NCI-H510A (cell line): Measurements from ENCODE around the gene SMARCE1.

Experiments
- DNase-seq: peaks from one replicate; lab custom pipeline; 2025; lab: John Stamatoyannopoulos, UW

SMARCE1 gene

DNA sequence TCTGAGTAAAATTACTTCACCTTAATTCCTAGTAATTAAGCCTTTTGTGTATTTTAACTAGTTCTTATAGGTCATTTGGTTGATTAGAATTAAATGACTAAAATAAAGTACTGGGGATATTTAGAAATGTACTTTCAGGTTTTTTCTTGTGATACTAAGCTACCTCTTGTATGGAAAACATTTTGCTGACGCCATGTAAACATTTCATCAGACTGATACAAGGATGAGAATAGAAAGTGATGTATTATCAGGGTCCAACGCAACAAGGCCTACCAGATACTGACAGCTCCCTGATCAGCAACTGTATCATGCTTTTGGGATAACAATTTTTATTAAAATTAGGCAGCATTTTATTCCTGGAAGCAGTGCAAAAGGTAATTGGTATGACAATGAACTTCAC, 1.7 kb downstream of the SMARCE1 start:
- DNase-seq, result no peak

DNA sequence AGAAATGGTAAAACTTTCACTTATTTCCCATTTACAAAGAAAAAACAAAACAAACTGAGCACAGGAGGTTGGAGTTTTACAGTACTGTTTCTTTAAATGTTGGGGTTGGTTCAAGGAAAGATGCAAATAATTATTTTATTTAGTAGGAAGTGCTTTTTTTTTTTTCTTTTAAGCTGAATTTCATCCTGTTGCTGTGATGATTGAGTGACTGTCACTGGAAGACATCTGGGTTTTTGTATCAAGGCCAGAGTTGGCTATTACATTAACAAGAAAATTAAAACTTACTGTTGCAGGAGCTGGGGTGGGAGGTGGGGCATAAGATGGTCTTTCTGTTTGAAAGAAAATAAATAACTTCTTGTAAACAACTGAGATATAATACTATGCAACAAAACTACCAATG, 2.3 kb downstream of the SMARCE1 start:
- DNase-seq, result no peak

DNA sequence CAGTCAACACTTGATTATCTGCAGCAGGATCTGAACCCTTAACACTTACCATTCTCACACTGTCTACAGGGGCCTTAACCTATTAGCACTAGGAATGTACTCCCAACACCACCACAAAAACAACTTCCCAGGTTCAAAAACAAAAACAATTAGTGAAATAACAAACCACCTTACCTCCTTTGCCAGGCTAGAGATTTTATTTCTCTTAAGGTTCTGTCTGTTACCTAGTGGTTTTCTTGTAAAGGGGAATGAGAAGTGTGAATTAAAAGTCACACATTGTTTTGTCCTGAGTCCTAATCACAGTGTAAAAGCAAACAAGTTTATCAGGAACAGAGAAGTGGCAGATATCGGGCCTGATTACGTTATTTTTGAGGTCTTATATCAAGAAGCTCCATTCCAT, 9.7 kb downstream of the SMARCE1 start:
- DNase-seq, result no peak

DNA sequence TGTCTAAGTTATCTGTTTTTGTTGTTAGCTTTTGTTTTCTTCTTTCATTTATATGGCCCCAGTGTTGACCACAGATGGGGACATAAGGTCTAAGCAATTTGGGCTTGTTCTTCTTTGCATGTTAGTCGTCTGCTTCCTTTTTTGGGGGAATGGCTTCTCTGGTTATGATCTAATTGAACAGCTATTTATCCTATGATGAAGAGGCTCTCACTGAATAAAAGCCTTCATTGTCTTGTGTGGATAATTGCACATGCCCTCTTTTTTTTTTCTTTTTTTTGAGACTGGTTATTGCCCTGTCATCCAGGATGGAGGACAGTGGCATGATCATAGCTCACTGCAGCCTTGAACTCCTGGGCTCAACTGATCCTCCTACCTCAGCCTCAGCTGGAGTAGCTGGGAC, 13.7 kb downstream of the SMARCE1 start:
- no peak for DNase-seq

DNA sequence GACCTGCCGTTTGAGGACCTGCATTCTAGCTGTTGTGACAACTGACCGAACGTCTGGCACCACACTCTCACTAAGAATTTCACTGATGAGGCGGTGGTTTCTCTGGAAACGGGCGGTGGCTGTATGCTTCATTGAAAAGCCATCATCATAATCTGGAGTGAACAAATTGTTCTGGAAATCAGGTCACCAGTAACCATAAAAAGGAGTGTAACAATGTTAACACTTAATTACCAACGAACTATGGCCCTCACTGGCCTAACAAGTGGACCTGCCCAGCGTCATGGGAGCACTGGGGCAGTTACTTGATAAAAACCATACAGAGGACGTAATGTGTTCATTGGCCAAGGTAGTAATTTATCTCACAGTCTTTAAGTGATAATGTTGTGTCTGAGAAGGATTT, 15.4 kb downstream of the SMARCE1 start:
- no peak for DNase-seq

DNA sequence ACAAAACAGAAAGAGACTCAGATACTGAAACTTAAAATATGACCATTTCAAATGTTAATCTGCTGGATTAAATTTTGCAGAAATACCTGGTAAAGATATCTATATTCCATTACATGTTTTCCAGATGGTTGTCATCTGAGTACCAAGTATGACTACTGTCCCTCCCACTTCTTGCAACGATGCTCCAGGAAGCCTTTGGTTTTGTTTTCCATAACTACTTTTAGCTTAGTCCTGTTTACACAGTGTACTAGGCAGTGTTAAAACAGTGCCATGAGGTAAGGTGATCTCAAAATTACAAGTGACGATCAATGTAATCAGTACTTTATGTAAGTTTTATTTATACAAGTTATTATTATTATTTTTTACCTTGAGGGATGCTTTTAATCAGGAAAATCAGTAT, 17.8 kb downstream of the SMARCE1 start:
- DNase-seq, result no peak

DNA sequence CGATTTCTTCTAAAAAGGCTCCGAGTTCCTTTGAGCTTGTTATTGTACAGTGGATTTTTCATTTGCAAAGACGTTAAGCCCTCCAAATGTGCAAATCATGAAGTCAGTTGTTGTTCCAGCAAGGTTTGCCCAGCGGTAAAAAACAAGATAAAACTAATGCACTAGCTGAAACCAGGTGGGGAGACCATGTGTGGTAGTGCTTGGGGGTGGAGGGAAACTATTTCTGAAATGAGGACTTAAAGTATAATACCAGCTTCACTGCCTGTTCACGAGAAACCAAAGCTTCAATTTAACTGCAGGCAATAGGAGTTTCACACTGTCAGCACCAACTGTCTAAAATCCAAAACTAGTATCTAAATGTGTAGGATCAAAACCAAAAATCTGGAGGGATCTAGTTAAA, 22.3 kb downstream of the SMARCE1 start:
- DNase-seq, result no peak

DNA sequence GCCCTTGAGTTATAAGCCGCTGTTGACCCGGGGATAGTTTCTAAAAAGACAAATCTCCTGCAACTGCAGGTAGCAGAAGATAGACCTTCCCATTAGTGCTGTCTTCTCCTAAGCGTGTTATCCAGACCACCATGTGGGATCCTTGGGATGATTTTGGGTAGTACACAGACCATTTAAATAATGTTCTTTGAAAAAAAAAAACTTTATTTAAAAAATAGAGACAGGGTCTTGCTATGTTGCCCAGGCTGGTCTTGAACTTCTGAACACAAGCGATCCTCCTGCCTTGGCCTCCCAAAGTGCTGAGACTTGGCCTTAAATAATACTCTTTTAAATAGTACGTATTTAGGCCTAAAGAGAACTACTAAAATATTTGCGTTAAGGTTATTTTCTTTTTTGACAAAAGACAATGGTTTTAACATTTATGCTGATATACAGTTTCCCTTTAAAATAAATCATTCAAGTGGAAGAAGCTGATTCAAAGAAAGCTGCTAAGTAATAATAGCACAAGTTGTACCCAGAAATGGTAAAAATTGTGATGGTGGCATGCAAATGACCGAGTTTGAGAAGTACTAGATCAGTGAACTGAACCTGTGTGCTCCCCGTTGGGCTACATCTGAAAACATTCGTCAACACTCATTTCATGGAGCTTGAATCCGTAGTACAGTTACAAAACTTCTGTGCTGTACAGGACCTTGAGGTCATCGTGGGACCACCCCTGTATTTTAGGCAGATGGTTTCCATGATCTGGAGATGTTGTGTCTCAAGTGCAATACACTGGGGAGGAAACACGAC, 24.0 kb downstream of the SMARCE1 start:
- DNase-seq, result no peak

DNA sequence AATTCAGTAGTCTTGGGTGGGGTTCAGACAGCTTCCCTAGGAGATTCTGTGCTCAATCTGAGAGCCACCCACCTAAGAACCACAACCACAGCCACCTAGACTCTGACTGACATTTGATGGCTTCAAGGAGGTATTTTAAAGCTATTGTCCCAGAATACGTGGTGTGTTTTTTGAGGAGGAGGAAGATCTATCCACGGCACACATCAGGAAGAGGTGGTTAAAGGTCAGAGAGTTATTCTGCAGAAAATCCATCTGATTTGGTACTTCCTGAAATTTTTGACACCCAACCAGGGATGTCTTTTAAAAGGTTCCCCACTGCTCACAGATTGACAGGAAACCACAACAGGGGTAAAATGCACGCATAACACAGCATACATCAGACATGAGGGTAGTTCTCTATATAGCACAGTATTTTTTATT, 25.1 kb downstream of the SMARCE1 start:
- no peak for DNase-seq

DNA sequence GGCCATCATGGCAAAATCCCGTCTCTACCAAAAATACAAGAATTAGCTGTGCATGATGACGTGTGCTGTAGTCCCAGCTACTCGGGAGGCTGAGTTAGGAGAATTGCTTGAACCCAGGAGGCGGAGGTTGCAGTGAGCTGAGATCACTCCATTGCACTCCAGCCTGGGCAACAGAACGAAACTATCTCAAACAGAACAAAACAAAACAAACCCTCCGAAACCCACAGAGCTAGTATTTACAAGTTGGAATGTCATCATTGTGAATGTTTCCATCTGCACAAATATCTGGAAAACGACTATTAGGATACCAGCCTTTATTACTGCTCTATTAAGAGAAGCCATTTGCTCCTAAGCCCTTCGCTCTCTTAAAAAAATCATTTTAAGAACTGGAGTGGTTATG, 26.0 kb downstream of the SMARCE1 start:
- no peak for DNase-seq

DNA sequence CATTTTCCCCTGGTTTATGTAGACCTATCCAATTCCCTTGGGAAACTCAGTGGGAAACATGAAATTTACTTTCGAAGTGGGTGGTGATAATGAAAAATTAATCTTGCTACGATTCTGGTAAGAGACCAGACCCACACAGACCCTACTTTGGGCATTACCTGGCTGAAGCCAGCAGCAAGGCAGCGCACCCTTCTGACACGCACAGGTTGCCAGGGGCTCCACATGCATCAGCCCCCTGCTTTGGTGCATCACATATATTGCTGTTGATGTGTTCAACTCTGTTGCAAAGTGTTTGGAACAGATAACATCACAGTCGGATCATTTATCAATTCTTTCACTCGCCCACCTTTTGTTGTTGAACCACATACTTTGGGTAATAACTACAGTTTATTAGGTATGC, 26.6 kb downstream of the SMARCE1 start:
- DNase-seq, result no peak

DNA sequence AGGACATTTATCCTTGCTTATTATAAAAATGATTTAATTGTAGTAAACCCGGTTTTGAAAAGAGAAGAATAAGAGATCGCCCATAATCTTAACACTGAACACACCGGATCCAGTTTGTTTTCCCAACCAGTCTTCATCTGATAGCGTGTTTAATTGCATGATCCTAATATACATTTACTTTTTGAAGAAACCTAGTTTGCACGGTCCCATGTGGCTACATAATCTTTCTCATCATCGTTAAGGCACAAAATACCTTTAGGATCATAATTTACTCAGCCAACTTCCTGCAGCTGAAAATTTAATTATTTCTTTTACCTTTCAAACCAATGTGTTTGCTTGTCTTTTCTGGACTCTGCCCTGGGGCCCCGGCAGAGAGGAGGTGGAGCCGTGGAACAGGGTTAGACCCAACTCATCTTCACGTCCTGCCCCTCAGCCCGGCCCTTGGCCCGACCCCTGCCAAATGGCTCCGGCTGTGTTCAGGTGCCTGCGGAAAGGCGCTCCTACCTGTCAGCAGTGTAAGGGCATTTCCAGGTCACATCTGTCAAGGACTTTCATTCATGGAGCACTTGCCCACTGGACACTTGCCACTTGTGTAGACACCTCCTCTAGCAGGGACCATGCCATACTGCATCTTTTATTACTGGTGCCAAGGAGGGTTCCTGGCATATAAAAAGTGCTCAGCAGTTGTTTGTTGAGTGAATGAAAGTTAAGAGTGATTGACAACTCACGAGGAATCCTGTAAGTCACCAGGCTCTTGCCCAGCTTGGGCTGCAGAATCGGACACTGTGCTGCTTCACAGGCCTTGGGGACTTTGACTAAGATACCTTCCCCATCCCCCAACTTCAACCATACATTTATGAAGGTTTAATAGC, 28.6 kb downstream of the SMARCE1 start:
- no peak for DNase-seq

DNA sequence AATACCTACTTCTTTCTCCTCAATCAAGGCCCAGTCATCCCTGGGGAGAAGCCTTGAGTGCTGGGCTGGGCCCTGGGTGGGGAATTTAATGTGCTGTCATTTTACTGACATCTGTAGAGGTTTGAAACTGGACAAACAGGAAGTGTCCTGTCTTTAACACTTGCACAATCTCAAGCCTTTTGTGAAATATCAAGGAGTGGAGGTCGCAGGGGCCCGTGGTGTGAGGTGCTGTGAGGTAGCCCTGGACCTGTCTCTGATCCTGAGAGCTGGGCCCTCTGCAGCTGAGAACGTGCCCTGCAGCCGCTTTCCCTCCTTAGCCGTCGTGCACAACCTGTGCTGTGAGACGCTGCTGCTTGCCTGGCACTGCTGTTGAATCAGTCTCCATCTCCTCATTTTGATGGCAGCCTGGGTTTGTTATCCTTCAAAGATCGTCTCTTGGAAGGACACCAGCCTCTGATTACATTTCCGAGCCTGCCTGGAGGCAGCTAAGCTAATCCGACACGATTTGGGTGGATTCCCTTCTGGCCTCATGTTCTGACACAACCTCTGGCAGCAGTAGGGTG, 29.9 kb downstream of the SMARCE1 start:
- no peak for DNase-seq

DNA sequence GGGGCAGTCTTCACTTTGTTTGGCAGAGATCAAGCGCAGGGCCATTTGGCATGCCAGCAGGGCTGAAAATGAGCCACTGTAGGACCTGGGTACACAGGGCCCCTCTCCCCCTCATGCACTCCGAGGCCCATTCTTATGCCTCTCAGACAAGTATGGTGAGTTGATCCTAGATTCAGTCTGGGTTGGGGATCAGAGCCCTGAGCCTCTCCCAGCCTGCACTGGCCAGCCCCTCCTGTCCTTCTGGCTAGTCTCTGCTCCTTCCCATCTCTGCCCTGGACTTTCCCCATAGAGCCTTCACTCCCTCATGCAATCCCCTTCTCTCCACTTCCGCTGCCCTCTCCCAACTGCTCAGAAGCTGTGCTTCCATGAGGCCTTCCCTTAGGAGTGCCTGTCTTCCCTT, 31.0 kb downstream of the SMARCE1 start:
- DNase-seq, result no peak

DNA sequence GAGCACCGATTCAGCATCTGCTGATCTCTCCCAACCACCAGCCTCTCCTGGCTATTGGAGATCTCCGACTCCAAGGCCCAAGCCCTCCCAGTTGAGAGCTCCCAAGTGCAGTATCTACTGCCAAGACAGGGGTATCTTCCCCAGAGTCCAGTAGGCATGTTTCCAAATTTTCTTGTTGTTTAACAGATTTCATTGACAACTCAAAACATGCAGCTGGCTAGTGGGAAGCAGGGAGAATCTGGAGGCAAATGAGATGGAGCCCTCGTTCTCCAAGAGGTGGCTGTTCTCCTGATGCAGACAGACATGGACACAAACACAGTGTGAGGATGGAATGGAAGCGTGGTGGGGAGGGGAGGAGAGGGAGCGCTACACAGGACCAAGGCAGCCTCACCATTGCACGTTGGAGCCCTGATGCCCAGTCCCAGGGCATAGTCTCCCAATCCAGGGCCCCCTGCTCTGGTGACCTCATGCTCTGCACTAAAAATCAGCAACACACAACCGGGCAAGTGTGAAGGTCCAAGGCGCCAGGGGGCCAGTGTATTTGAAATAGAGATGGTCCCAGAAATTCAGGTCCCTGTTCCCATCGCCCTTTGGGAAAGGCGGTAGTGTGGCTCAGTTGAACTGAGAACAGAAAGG, 31.7 kb downstream of the SMARCE1 start:
- DNase-seq, result no peak

DNA sequence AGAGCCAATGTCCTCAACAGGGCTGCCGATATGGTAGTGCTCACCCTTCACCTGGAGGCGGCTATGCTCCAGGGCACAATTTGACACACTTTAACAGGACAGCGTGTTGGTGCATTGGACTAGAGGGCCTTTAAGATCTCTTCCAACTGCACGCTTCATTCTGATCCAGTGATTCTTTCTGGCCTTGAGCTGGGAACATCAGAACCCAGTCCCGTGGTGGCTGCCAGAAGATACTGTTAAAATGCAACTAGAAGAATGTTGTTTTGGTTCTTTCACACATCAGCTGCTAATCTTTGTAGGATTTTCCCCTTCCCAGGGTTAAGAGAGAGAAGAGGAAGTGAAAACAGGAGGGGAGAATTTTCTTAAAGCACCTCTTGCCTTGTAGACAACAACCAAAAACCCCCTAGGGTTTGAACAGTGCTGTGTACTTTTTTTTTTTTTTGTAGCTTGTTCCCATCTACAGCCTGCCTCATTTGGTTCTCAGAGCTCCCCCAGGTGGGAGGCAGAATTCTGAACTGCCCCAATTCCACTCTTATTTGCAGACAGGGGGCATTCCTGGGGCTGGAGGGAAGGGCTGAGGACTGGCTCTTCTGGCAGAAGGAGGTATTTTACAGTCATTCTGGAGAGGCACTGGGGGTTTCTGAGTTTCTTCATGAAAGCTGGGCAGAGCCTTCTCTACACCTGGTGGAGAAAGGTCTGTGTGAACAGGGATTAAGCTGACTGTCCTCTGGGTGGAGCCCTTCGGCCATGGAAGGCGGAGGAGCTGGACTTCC, 32.4 kb downstream of the SMARCE1 start:
- peak; percentile 48 for DNase-seq

DNA sequence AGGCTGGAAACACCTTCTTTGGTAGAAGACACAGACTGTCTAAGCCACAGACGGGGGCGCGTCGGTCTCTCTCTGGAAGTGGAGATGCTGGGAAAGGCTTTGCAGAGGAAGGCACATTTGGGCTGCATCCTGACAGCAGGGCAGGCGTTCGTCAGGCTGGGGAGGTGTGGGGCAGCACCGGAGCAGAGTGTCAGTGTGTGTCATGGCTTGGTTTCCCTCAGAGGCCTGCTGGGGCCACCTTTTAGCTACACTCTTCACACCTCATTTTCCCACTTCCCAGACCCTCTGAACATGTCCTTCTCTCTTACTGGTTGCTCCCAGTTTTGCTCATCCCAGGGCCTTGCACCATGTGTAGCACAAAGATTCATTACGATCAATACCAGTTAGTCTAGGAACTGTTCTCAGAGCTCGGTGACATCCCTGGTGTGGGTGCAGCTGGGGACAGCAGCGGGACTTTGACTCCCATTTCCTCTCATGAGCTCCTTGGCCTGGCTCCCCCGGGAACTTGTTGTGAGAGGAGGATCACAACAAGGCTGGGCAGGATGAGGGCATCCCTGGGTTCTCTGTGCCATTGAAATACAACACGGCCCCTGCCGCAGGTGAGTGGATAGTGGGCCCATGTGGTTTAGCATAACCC, 33.1 kb downstream of the SMARCE1 start:
- DNase-seq, result no peak

DNA sequence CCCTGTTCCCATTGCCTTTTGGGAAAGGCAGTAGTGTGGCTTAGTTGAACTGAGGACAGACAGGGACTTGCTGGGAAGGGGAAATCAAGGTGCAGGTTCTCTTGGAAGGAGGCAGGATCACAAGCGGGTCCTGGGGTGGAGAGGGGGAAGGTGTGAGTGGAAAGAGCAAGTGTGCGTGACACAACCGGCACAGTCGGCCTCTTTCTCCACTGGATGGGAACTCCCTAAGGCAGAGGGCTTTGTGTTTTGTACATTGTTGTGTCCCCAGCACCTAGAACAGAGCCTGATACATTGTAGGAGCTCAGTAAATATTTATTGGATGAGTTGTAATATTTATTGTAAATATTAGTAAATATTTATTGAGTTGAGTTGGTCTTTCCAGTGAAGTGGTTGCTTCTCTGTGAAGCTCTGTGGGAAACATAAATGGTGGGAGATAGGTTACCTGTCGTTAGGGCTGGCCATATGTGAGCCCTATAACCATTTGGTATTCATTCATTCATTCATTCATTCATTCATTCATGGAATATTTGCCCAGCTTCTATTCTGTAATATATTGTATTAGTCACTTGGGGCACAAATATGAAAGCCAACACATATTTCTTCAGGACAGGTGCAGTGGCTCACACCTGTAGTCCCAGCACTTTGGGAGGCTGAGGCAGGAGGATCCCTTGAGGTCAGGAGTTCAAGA, 34.0 kb downstream of the SMARCE1 start:
- DNase-seq, result no peak

DNA sequence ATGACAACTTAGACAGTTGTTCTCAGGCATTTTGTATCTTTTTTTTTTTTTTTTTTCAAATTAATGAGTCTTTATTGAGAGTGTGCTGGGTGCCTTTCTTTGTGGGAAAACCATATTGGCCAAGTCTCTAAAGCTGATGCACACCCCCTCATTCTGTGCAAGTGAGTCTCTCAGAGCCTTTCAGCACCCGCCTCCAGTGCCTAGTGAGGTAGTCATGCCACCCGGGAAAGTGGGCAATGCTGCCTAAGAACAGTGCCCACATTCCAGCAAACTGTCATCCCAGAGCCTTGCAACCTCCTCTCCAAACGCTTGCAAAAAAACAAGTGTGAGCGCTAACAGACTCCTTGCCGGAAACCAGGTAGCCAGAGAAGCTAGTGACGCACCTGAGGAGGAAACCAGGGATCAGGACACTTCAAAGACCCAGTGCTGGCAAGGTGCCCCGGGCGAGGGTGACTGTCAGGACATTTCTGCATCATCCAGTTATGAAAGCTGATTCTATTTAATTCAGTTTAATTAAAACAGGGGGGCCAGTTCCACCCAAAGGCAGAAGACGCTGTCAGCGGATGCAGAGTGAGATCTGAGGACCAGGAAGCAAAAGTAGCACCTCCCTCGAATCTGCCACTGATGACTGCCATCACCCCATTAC, 34.9 kb downstream of the SMARCE1 start:
- no peak for DNase-seq

DNA sequence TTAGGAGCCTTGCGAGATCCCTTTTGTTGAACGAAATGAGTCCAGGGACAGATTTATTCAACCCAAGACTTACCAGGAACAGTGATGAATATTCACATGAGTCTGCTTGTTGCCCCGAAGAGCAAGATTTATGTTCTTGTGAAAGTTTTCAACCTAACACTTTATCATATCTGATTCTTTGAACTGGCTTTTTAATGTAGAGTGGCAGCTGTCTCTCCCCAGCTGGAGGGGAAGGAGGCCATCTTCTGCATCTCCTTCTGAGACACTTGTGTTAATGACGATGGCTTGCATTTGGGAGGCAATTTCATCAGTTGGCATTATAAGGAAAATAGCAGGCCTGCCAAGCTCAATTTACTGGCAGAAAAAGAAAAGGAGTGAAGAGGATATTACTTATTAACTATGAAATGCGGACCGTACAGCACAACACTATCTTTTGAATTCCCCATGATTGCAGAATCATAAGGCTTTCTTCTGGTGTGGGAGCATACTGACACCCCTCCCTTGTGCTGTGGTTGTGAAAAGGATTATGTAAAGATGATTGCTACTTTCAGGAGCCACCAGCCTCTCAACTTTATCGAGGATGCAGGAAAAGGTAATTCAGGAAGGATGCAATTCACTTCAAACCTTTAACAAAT, 35.7 kb downstream of the SMARCE1 start:
- DNase-seq, result no peak
